SKM-1 (cell line): Measurements from ENCODE around the gene FMNL2.

Source experiments
- DNase-seq: peaks from one replicate; lab custom pipeline; 2025; ENCODE audit not compliant: unreplicated experiment; lab: John Stamatoyannopoulos, UW

FMNL2 gene

DNA sequence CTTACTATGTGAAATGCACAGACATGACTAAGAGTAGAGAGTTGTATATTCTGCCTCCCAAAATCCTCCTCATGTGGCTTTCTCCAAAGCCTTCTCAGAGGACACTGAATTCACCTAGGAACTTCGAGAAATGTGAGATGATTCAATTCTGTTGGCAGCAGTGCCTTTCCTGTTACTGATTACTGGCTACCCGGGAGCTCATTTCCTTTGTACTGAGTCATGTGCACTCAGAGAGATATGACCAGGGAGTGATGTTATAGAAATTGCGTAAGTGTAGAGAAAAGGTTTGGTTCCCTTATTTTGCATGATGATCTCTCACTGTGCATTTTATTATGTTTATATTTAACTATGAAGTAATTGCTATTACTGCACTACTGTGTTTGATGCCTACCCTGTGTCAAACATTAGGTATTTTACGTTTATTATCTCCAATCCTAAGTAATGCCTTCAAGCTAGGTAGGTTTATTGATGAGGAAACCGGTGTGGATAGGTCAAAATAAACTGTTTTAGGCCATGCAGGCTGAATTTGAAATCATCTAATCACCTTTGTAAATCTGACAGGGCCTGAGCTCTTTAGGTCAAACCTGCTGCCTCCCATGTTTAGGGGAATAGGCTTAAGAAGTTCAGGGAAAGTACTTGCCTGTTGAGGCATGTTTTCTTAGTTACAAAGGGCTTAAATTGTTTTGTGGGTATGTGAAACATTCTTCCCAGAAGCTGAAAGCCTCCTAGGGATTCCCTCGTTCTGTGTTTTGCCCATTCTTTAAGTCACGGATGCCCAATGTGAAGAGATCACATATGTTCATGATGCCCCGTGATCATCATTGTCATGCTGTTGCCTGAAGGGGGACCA lies 86.8 kb downstream of the FMNL2 start:
- DNase-seq = peak; percentile 95

DNA sequence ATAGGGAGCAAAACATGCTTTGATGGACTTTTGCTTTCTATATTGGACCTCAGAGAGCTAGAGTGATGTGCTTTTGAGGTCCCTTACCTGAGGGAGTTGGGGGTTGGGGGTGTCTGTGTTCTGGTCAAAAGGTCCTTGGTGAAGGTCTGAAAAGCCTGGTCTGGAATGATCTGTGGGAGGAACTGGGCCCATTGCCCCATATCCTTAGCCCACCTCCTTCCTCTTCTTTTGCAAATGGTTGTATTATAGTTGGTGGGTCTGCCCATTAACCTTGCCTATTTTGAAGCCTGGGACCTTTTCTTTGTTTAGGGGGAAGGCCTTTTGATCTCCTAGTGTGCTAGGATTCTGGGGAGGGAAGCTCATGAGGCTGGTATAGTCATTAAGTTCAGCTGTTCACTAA lies 88.7 kb downstream of the FMNL2 start:
- no peak for DNase-seq

DNA sequence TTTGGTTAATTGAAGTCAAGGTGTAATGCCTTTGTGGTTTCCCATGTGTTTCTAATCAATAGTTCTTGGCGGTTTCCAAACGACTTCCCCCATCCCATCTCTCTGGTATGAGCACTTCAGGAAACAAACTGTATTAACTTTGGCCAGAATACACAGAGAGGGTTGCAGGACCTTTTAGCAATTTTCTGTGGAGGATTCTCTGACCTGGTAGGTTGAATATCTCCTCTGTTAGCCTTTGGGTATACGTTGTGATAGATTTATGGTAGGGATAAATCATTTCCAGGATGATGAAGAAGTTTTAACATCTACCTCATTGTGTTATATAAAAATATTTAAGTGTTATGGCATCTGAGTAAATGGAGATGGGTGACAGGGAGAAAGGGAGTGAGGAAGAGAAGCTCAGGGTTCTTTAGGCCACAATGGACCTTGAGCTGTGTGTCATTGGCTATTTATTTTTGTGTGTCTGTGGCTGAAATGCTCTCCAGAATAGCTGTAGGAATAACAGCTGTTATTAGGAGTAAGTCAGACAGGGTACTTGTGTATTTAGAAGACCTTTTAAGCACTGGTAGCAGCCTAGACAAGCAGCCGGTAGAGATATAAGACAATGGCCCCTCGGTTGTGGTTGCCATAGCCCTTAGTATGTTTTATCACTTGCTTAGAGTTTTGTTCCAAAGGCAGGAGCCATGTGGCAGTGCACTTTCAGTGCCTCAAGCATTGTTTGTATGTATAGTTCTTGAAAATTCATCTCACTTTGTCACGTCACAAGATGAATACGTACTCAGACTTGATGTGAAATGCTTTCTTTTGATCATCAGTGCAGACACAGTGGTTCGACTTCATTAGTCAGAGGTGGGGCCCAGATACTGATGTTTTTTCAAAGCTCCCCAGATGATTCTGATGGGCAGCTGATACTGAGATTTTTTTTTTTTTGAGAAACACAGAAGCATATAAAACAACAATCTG lies 91.1 kb downstream of the FMNL2 start:
- DNase-seq = no peak

DNA sequence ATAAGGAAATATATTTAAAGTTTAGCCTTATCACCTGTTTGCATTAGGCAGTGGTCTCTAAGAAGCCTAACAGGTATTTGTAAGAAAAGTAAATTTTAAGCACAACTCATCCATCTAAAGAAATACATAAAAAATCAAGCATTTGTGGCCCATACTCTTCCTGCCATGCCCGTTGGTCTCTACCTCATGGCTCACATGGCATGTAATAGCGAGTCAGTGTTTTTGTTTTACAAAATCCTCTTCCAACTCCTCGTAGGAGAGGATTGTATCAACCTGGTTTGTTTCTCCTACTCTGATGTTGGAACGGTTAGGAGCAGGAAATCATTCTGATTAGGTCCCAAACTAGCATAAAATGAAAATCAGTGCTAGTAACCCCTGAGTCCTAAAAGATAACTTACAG lies 91.8 kb downstream of the FMNL2 start:
- DNase-seq = no peak

DNA sequence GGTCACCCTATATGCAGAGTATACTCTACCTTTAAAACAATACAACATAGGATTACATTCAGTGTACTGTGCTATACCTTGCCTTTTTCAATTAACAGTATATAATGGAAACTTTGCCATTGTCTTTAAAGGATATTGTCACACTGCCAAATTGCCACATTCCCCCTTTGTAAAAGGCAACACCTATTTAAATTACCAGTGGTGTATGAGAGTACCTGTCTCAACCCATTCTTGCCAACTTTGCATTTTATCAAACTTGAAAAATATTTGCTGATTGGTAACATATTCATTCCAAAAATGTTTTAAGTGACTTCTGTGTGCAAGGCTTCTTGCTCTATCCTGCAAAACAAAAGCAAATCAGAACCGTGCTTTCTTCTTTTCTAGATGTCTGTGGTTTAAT lies 92.9 kb downstream of the FMNL2 start:
- DNase-seq = no peak

DNA sequence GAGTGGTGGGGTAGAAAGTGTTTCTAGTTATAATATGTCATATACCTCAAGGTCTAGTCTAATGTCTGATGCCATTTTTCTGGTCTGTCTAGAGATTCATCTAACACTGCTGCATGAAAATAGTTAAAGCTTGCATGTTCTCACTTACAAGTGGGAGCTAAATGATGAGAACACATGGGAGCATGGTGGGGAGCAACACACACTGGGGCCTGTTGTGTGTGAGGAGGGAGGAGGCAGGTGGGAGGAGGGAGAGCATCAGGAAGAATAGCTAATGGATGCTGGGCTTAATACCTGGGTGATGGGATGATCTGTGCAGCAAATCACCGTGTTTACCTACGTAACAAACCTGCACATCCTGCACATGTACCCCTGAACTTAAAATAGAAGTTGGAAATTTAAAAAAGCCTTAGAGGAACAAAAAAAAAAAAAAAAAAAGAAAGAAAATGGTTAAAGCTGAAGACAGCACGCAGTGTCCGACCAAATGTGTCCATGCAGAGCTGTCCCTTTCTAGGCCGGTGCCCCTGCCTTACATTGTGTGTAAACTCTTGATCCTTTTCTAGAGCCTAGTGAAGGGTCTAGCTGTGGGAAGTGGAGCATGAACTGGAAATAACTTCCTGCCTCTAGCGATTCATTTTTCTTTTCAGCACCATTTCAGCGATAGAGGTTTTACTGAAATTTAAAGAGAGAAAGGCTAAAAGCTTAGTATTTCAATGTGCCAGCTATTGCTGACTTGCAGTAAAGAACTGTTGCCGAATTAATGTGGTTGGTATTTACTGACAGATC lies 94.0 kb downstream of the FMNL2 start:
- no peak for DNase-seq

DNA sequence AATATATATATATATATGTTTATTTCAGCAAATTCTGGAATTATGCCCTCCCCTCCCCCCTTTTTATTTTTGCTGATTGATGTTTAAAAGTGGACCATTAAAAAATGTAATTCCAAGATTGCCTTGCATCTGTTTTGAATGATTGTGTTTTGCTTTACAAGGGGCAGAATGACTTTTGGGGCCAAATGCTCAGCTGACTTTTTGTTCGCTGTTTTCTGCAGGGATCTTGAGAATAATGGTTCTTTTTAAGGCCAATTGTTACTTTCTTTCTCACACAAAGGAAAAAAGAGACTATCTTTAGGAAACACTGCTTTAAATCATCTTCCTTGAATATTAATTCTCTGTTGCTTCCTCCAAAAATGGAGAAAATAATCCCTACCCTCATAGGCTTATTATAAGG lies 95.9 kb downstream of the FMNL2 start:
- no peak for DNase-seq

DNA sequence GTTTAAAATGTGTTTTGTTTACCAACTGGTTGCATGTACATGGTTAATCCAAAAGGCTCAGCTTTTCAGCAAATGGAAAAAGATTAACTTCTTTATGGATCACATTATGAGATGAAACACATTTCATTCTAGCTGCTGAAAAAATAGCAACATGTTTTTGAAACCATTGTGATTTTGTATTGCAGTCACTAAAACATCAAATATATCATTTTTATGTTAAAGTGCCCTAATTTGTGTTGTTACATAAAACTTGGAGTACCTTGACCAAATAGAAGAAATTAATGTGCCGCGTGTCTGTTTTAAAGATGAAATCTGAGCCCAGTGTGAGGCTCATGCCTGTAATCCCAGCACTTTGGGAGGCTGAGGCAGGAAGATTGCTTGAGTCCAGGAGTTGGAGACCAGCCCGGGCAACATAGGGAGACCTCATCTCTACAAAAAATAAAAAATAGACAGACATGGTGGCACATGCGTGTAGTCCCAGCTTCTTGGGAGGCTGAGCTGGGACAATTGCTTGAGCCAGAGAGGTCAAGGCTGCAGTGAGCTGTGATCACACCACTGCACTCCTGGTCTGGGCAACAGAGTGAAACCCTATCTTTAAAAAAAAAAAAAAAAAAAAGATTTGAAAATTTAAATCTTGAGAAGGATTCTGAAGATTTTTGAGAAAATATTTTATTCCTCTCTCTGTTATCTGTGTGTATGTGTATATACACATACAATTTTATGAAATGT lies 96.6 kb downstream of the FMNL2 start:
- no peak for DNase-seq

DNA sequence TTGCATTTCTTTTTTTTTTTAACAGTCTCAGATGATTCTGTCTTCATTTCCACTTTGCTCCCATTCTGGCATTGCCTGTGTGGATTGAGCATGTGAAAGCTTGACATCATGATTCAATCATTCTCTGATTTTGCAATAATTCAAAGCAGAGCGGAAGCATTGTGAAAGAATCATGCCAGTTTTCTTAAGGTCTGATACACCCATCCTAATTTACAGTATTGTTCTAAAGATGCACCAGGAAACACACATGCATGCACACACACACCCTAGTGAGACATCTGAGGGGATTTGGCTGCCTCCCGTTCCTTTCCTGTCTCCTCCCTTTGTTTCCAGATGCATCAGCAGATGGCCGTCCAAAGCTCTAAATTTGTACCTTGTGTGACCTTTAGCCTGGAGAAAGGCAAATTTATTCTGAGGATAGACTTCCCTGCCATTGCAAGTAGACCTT lies 97.3 kb downstream of the FMNL2 start:
- no peak for DNase-seq

DNA sequence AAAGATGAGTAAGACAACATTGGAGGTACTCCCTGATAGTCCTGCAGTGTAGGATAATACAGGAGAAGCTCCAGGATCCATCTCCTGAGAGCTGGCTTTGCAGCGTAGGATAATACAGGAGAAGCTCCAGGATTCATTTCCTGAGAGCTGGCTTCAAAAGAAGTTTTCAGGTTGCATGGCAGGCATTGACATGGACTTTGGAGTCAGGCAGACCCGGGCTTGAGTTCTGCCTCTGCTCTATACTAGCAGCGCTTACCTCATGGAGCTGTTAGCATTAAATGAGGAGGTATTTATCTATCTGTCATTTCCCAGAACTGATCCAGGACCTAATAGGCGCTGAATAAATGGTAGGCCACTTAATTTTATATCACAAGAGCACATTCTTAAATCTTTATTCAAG lies 97.8 kb downstream of the FMNL2 start:
- DNase-seq = no peak

DNA sequence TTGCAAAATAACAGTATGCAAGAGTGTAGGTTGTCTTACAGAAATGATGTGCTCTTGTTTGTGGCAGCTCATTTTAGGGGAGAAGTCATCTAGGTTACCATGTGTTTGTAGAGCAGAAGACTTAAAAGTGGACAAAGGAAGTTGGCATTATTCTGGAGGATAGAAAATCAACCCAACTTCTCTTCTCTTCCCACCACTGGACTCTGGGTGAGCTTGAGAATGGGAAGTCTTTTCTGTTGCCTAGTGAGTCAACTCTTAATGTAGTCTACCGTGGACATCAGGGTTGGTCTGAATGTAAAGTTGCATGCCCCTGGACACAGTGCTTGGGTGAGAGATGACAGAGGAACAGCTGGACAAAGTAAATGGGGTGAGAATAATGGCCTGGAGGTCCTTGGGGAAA lies 98.3 kb downstream of the FMNL2 start:
- no peak for DNase-seq

DNA sequence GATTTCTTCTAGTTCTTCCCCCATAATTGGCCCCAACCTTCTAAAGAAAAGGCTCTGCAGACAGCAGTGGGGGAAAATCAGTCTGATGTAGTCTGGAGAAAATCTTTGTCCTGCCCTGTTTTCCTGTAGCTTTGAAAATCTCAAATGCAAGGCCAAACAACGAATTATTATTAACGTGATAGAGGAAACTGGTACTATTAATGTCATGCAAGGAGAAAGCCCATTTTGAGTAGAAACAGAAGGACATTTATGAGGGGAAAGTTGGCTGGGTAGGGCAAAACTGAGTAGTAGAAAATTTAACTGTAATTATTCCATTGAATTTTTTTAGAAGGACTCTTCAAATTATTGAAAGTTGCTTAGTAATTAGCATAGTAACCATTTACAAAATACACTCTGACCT lies 98.8 kb downstream of the FMNL2 start:
- no peak for DNase-seq

DNA sequence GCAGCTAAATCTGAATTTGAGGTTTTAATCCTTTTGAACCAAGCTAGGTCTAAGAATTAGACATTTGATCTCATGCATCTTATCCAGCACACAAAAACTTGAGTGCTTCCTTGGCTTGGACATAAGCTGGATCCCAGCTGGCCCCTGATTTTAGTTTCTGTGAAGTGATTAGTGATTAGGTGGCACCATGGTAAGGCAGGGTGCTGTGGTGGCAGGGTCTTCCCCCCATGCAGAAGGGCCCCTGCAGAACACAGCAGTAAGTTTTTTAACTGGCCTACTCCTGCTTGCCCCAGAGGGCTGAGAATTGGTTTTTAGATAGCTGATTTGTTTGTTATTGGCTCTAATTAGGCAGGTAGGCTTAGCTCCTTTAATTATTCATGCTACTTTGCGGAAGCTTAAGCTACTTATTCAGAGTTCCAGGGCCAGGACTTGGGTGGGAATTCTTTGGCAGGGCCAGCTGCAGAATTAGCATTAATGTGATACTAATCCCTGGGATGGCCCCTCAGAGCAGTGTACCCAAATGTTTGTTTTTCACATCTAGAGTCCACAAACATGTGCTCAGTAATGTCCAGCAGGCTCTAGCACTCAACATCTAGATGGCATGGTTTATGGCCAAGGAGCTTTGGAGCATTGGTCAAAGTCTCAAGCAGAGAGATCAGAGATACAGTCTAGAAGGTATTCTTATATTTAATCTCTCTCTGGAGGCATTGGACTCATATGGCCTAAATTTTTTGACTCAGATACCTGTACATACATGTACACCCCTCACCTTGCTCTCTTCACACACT lies 99.6 kb downstream of the FMNL2 start:
- no peak for DNase-seq

DNA sequence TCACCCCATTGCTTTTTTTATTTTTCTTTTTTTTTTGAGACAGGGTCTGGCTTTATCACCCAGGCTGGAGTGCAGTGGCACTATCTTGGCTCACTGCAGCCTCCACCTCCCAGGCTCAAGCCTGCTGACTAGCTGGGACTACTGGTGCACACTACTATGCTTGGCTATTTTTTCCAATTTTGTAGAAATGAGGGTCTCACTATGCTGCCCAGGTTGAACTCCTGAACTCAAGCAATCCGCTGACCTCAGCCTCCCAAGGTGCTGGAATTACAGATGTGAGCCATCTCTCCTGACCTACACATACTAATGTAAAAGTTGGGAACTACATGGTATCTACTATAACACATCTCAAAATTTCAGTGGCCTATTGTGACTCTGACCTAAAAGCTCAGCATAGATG lies 101.2 kb downstream of the FMNL2 start:
- no peak for DNase-seq

DNA sequence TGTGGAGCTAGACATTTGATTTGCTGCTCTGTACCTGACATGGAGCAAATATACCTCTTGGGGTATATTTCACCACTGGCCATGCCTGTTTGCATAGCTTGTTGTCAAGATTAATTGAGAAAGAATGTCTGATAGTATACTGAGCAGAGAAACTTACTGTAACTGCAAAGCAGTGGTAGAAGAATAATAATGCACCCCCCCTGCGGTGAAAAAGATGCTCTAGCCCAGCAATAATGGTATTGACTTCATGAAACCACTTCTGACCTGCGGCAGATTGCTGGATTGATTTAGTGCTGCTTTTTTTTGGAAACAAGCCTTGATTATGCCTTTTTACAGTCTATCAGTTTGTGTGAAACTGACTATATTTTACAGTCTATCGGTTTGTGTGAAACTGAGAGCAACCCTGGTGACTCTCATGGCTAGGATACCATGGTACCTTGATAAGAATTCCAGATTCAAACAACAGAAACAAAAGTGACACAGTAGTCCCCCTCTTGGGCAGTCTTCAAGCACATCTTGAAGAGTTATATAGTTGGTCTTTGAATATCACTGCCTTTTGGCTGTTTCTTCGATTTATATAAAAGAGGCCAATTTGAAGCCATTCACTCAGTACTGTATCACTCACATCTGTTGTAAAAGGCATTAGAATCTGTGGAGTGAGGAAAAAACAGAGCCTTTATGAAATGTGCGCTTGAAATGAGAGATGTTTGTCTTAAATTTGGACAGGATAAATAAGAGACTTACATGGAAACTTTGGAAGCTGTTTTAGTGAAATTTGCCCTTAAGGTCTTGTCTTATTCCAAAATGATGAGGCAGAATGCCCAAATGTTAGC lies 102.5 kb downstream of the FMNL2 start:
- DNase-seq = no peak

DNA sequence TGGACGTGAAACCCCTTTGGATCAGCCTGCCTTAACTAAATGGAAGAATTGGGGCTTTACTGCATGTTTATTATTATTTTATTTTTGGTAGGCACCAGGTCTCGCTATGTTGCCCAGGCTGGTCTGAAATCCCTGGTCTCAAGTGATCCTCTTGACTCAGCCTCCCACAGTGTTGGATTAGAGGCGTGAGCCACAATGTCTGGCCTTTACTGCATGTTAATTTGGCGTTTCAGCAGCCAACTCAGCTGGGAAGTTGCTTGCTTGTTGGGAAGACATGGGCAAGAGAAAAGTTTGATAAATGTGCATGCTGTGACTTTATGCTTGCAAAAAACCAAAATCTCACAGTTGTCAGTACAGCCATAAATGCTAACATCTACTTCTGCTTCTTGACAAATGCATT lies 105.1 kb downstream of the FMNL2 start:
- DNase-seq = no peak

DNA sequence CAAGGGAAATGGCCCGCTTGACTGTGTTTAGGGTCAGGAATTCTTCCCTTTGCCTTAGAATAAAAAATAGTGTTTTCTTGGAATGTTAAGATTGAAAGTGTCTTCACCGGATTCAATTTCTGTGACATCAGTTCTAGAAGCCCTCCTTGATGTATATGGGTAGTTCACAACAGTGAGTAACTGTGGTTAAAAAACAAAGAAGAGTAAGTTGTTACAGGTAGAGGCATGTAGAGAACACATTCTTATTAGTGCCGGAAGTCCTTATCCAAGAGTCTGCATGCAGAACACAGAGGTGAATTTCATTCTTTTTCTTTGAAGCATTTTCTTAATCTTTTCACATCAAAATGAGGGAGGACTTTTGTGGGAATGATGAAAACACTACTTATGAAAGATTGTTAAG lies 105.5 kb downstream of the FMNL2 start:
- no peak for DNase-seq

DNA sequence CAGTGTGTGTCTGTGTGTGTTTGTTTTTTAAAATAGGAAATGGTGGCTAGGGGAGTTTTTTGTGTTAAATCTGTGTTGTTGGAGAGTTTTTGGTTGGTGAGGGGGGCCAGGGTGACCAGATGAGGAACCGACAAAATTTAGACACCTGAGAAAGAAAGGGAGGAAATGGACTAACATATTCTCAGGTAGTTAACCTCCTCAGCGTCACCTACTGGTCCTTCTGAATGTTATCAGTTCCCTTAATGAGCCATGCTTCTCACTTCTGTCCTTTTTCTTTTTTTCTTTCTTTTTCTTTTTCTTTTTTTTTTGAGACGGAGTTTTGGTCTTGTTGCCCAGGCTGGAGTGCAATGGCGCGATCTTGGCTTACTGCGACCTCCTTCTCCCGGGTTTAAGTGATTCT lies 107.0 kb downstream of the FMNL2 start:
- DNase-seq = no peak

DNA sequence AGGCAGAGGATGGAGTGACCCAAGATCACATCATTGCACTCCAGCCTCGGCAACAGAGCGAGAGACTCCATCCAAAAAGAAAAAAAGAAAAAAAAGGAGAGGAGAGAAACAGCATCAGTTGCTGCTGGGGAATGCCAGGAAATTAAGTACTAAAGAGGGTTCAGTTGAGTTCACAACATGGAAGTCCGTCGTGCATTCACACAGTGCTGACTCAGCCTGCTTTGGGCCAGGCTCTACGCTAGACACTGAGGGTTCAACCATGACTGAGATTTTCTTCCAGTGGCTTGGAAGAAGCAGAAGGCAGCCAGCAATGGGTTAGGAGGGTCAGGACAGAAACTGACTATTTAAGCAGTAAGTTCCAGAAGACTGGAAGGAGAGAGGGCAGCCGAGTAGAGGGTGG lies 108.8 kb downstream of the FMNL2 start:
- DNase-seq = no peak
